ENCODE data around the gene TTC29.

DNA sequence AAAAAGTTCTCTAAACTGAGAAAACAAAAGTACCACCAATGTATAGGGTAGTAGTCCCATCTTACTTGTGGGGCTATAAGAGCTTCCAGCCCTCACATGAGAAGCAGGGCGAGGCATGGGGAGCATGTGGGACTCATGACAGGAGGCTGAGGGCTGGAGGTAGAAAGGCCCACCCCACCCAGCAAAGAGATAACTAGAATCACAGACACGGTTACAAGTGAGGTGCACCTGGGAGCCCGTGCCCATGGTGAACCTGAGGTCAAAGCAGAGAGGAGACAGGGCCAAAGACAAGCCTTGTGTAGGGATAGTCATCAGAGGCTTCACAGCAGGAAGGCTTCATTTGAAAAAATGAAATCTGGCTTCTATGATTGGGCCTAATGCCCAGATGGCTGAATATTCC, 55.4 kb downstream of the TTC29 start:
- TF ChIP-seq GATA2 (IDR thresholded peaks at IDR 0.05; ENCODE audit: low read depth, low read length): no peak
- no peak for TF ChIP-seq GATA3 (IDR thresholded peaks at IDR 0.05; ENCODE audit: low read depth, low read length)

All from SH-SY5Y (cell line).